ENCODE data around the gene MDK. TPM values are rescaled to one million over a fixed set of nuclear protein-coding genes. Genes with fewer than 3 reads are reported as not detected.

Gene MDK
- total and polyA plus RNA-seq, 2 of the 13 experiments (the other 11 are each of a cell fraction or from before 2014, with no cell fraction given): 312 to 407 TPM

GRCh38 chr11:46380340-46381047 is 975 bp upstream of the MDK start (continued):
- no peak for TF ChIP-seq ZNF609 (CRISPR knock-in tag; IDR thresholded peaks at IDR 0.05; ENCODE audit: borderline replicate concordance)
- peak; percentile 71; the same call in 1 of the 2 replicates for TF ChIP-seq ZBTB34 (CRISPR knock-in tag; IDR thresholded peaks at IDR 0.05)
- no peak for TF ChIP-seq ZBTB49 (CRISPR knock-in tag; IDR thresholded peaks at IDR 0.05; ENCODE audit: borderline replicate concordance)
- peak; percentile 34 for TF ChIP-seq HNF4A (CRISPR knock-in tag; IDR thresholded peaks at IDR 0.05)
- TF ChIP-seq RBFOX2 (IDR thresholded peaks at IDR 0.05; ENCODE audit: low read depth, low read length): no peak
- no peak for TF ChIP-seq ZNF557 (CRISPR knock-in tag; IDR thresholded peaks at IDR 0.05)
- no peak for TF ChIP-seq BCLAF1 (IDR thresholded peaks at IDR 0.05)
- TF ChIP-seq ZMYM4 (CRISPR knock-in tag; IDR thresholded peaks at IDR 0.05): peak; percentile 53; the same call in 1 of the 2 replicates
- TF ChIP-seq KDM4B (CRISPR knock-in tag; IDR thresholded peaks at IDR 0.05): no peak
- TF ChIP-seq HOMEZ (CRISPR knock-in tag; IDR thresholded peaks at IDR 0.05; ENCODE audit: low read depth): no peak
- no peak for TF ChIP-seq ZFP90 (CRISPR knock-in tag; IDR thresholded peaks at IDR 0.05; ENCODE audit: borderline replicate concordance)
- no peak for TF ChIP-seq PITX1 (CRISPR knock-in tag; IDR thresholded peaks at IDR 0.05)
- TF ChIP-seq ZNF577 (CRISPR knock-in tag; IDR thresholded peaks at IDR 0.05; ENCODE audit: borderline replicate concordance, low read depth): no peak
- no peak for TF ChIP-seq NFE2 (CRISPR knock-in tag; IDR thresholded peaks at IDR 0.05)
- TF ChIP-seq SALL1 (CRISPR knock-in tag; IDR thresholded peaks at IDR 0.05): peak; percentile 40
- TF ChIP-seq ZNF264 (CRISPR knock-in tag; IDR thresholded peaks at IDR 0.05): no peak

Measured in HepG2 (cell line).